Astrocyte of the spinal cord (primary cell): ENCODE data around the gene ASPHD2.

Experiments used
- DNase-seq: peaks from one replicate; pipeline ENCODE4 v3.0.0; 2011; ENCODE audit warnings: low read depth, low spot score
- H3K4me3 ChIP-seq: 2 replicates; pipeline ENCODE4 v1.5.1; 2011; ENCODE audit warnings: low read depth, mild to moderate bottlenecking, low read length, moderate library complexity
- in situ Hi-C: cut with HindIII; loops from 2 replicates; pipeline ENCODE4 v1.10.0; 2017; ENCODE audit warnings: low sequenced_read_pairs
- TF ChIP-seq, protein P1 (sequence below): IDR thresholded peaks from 2 replicates; pipeline ENCODE4 v1.5.1; 2012; ENCODE audit warnings: low read depth, mild to moderate bottlenecking, low read length, inconsistent platforms

Gene ASPHD2

DNA sequence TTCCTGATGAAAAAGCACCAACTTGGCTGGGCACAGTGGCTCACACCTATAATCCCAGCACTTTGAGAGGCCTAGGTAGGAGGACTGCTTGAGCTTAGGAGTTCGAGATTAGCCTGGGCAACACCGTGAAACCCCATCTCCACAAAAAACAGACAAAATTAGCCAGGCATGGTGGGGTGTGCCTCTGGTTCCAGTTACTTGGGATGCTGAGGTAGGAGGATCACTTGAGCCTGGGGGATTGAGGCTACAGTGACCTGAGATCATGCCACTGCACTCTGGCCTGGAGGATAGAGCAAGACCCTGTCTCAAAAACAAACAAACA is 51.5 kb downstream of the ASPHD2 start:
- no peak overlapping the region for H3K4me3 ChIP-seq
- in situ Hi-C loops: no loop called here
- DNase-seq: no peak
- TF ChIP-seq, protein P1, sequence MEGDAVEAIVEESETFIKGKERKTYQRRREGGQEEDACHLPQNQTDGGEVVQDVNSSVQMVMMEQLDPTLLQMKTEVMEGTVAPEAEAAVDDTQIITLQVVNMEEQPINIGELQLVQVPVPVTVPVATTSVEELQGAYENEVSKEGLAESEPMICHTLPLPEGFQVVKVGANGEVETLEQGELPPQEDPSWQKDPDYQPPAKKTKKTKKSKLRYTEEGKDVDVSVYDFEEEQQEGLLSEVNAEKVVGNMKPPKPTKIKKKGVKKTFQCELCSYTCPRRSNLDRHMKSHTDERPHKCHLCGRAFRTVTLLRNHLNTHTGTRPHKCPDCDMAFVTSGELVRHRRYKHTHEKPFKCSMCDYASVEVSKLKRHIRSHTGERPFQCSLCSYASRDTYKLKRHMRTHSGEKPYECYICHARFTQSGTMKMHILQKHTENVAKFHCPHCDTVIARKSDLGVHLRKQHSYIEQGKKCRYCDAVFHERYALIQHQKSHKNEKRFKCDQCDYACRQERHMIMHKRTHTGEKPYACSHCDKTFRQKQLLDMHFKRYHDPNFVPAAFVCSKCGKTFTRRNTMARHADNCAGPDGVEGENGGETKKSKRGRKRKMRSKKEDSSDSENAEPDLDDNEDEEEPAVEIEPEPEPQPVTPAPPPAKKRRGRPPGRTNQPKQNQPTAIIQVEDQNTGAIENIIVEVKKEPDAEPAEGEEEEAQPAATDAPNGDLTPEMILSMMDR: no peak

DNA sequence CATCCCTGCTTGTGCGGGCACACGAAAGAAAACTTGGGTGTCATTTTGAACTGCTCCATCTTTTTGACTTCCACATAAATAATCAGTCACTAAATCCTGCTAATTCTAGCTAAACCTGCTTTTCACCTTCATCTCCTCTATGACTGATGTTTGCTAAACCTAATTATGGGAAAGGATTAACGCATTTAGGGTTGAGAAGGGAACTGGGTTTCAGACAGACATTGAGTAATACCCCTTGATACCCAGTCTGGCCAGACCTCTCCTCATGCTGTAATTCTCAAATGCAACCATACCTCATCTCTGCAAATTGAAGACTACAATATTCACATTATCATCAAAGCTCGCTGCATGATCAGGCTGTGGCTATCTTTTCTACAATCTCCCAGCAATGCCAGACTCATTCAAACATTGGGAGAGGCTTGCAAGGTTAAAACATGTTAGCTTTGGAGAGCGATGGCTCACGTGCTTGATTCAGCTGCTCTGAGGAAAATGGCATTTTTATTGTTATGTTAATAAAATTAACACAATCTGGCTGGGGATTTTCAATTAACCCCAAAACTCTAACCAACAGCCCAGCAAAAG is 52.1 kb downstream of the ASPHD2 start:
- in situ Hi-C loops: no loop called here
- TF ChIP-seq, protein P1: no peak
- H3K4me3 ChIP-seq: no peak overlapping the region
- no peak for DNase-seq

DNA sequence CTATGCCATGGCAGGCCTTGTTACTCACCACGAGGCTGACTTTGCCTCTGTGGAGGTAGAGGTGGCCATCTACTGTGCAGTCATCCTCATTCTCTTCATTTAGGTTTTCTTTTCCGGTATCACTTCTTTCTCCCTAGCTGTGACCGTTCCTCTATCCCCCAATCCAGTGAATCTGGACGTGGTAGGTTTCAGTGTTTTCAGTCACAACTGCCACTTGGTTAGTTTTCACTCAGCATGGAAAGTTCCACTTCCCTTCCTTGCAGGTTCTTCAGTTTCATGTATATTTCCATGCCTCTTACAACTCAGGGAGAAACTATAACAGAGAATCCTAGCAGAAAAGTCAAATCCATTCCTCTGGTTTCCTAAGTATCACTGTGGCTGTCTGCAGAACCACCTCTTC is 52.6 kb downstream of the ASPHD2 start:
- in situ Hi-C loops: no loop called here
- DNase-seq: no peak
- no peak overlapping the region for H3K4me3 ChIP-seq
- TF ChIP-seq, protein P1: no peak

DNA sequence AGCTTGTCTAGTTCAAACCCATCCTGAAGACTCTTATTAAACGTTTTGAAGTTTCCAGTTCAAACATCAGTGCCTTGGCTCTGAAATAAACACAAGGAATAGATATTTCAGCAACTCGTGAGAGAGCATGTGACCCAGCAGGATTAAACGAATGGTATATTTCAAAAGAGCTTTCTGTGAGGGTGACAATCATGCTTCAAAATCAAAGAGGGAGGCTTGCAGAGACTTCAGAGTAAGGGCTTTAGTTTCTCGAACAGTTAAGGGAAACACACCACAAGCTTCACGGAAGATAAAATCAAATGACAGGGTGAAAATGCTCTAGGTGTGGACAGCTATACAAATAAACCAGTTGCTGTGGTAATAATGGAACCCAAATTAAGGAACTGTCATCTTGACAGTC is 53.1 kb downstream of the ASPHD2 start:
- H3K4me3 ChIP-seq: no peak overlapping the region
- no peak for DNase-seq
- TF ChIP-seq, protein P1: no peak
- in situ Hi-C loops: no loop called here

DNA sequence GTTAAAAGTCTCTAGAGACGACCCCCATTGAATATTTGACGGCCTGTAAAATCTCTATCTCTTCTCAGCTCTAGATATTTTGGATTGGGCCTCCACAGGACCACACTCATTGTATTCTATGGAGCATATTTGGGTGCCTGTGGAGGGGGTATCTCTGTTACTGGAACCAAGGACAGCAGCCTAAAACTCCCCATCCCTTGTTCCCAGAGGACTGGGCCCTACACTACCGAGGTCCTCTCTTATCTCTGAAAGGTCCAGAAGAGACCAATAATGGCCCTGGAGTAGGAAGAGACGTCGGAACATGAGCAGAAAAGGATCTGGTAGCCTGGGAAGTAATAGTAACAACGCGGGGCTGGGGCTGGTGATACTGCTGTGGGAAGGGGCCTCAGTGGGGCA is 54.0 kb downstream of the ASPHD2 start:
- in situ Hi-C loops: no loop called here
- peak overlapping the region; percentile 93 for H3K4me3 ChIP-seq
- no peak for DNase-seq
- TF ChIP-seq, protein P1: no peak

DNA sequence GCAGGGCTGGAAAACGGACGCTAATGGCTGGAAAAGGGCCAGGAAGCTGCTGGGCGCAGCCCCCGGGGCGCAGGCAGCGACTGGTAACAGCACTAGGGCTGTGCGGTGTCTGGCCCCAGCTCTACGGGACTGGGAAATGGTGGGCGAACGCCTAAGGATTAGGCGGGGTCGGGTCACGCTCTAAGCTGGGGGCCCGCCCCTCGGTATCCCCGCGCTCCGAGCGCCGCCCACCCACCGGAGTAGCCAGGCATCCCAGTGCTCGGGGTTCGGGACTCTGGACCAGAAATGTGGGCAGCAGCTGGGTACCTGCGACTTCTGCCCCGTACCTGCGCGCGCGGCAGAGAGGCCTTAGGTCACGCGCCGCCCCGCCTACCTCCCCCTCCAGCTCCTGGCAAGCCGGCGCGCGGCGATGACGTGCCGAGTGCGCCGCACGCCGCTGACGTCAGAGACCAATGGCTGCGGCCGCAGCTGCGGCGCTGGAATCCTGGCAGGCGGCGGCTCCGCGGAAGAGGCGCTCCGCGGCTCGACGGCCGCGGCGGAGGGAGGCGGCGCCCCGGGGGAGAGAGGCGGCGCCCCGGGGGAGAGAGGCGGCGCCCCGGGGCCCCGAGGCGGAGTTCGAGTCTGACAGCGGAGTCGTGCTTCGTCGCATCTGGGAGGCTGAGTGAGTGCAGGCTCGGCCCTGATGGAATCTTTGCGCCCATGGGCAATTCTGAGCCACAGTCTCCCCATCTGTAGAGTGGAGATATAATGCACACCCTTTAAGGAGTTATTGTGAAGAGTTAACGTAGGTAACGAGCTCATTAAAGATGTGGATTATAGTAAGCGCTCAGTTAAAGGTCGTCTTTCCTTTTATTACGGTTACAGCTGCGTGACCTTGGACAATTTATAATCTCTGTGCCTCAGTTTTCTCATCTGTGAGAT is 54.6 kb downstream of the ASPHD2 start, which contains the start of the genes HPS4 and SRRD:
Gene HPS4, minus strand, starts transcription at position 345 of the 921 bp plus-strand sequence. CDS start 2,021 bp downstream, outside the sequence.
Gene SRRD, plus strand, starts transcription at position 439 of the 921 bp plus-strand sequence. Its CDS starts 14 bp downstream, at position 453.
- peak; percentile 91 for DNase-seq
- TF ChIP-seq, protein P1: no peak
- in situ Hi-C loops: no loop called here
- peak within 1 kb of the TSS; percentile 93 for H3K4me3 ChIP-seq
